Hypothalamus (tissue), 51 donors: ENCODE data around the gene UHRF1.
A peak's percentile ranks its signal among the peaks of the same experiment; 100 is the strongest.
"Not testable (repeated sequence)": the region's sequence is repeated elsewhere in the genome, so short reads cannot be mapped to it uniquely, and the experiment has no call there.

Source experiments
- DNase-seq, 51 donors: peaks; one replicate each; lab custom pipeline; 2025; lab: John Stamatoyannopoulos, UW

Gene UHRF1

DNA sequence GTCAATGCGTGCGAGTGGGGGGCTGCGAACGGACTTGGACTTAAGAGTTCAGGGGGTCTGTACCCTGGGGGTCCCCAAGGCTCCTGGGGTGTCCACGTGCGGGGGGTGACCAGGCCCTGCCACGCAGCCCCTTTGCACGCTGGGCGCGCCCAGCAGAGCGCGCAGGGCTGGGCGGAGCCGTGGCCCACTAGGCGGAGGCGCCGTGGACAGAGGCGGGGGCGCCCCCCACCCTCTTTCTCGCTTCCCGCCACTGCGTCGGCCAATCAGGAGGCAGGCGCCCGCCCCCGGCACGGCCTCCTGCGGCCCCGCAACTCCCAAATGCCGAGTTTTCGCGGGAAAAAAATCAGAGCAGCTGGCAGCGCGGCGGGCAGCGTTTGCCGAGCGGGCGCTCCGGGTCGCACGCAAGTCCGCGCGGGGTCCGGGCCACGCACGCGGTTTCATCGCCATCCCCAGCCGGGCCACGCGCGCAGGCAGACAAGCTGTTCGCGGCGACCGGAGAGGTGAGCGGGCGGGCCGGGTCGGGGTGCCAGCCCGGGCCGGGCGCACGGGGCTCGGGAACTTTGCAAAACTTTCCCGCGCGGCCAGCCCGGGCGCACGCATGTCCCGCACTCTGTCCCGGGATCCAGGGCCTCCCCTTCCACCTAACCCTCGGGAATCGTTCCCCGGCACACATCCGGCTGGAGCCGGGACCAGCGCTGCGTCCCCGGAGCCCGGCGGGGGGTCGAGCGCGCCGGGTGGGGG, at the start of gene UHRF1:
Gene UHRF1, plus strand, starts transcription at position 346 of the 741 bp plus-strand sequence. CDS start 1,385 bp downstream, outside the sequence.
- no peak for DNase-seq

DNA sequence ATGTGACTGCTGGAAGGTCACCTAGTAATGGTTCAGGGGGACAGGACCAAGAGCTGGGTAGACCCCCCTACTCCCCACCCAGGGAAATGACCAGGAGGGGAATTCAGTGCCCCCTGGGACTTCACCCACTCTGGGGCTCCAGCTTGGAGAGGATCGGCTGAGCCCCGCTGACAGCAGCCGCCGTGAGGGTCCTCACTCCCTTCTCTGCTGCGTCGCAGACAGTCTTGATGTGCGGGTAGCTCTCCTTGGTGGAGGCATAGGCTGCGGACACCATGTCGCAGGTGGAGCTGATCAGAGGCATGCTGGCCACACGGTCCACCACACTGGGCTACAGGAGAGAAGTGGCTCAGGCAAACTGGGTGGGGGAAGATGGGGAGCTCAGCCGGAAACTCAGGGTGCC, 49.6 kb upstream of the UHRF1 start:
- no peak for DNase-seq

DNA sequence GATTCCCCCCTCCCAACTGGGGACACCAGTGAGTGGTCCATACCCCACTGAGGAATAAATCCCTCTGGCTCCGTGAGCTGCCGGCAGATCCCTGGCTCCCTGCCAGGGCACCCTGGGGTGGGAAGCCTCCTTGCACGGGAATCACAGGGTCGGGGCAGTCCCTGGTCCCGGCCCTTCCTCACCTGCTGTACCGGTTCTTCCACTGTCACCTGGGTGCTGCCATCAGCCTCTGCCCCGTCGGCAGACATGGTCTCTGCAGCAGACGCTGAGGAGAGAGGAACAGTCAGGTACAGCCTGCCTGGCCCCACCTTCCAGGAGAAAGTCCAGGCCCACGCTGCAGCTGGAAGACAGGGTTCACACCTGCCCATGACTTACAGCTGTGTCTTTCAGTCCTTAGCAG, 48.2 kb upstream of the UHRF1 start:
- no peak for DNase-seq

DNA sequence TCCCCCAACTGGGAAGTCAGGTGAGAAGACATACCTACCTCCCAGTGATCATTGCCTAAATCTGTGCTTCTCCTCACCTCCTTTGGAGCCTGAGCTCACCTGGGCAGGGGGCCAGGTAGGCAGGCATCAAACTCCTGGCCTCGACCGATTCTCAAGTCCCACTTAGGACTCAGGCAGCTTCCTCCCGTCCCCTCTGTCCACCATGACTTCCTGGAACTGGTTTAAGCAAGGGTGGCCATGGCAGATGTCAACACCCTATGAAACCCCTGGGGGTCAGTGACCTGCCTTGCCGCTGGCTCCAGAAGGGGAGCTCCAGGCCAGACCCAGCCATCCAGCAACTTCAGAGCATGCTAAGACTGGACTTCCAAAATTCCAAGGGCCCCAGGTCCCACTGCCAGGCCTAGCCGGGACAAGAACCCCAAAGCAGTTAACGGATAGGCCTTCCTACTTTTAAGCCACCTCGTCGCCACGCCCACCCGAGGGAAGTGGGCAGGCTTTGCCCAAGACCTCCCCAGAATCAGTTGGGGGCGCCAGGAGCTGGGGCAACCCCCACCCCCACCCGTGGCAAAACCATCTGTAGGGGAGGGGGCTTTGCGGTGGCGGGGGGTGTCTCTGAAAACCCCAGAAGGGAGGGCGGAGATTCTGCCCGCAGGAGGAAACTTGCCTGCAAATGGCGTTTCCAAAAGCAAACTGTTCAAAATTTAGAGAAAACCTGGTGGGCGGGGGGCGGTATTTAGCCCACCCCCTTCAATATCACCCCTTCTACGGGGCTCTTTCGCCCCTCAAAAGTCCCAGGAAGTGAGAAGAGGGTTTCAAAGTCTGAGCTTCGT, 42.5 kb upstream of the UHRF1 start:
- peak in 23 of 51 donors; percentile 5 to 33 (median 12) for DNase-seq

DNA sequence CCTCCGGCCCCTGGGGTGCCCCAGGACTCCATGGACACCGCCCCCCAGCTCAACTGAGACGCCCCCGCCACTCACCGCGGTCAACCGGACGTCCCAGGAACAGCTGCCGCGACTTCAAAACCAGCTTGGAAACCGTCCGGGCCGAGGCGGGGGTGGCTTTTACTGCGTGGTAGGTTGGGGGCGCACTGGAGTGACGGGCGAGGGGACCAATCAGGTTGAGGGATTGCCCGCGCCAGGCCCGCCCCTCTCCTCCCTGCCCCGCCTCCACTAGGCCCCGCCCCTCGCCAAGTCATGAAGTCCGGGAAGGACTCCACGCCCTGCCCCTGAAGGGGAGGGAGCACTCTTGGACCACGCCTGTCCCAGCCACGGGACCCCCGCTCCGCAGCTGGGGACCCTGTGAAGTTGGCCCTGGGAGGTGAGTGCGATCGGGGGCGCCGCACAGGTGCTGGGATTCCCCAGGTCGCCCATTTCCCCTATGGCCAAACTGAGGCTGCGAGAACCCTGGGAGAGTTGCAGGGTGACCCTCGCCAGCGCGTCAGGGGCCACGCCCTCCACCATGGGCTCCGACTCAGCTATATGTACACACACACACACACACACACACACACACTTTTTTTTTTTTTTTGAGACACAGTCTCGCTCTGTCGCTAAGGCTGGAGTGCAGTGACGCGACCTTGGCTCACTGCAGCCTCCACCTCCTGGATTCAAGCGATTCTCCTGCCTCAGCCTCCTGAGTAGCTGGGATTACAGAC, 41.6 kb upstream of the UHRF1 start, which contains the start of gene PLIN3:
Gene PLIN3, minus strand, starts transcription at position 134 of the 752 bp plus-strand sequence. CDS start 6,273 bp downstream, outside the sequence.
- peak; percentile 32 to 97 (median 88) for DNase-seq

DNA sequence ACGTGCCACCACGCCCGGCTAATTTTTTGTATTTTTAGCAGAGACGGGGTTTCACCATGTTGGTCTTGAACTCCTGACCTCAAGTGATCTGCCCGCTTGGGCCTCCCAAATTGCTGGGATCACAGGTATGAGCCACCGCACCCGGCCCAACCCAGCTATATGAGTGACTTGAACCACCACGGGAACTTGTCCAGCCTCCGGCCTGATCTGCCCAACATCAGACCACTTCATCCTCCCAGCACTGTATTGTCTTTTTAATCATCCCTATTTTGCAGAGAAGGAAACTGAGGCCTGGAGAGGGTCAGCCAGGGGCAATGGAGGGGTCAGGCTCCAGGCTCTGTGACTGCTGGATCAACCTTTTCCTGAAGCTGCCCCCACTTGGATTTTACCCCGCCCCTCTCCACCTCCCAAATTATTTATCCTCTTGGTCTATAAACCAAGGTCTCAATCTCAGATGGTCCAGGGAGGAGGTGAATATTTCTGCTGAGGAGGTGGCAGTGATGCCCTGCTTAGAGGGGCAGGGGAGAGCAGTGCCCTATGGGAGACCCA, 40.9 kb upstream of the UHRF1 start:
- no peak for DNase-seq

DNA sequence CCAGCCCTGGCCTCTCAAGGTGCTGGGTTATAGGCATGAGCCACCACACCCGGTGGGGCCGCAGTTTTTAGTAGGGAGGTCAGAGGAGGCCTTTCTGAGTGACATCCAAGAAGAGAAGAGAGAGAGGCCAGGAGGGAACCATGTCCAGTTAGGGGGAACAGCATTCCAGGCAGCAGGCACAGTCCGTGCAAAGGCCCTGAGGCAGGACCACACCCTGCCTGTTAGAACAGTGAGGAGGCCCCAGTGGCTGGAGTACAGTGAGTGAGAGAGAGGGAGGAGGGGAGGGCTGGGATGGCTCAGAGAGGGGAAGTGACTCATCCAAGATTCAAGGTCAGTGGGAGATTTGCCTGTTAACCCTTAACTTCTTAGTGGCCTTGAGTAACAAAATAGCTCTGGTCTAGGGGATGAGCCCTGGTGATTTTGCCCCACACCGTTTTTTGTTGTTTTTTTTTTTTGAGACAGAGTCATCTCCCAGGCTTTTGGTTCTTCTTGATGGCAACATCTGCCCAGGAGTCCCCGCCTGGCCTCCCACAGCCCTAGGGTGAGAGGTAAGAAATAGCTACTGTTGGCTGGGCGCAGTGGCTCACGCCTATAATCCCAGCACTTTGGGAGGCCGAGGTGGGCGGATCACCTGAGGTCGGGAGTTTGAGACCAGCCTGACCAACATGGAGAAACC, 39.1 kb upstream of the UHRF1 start:
- peak in 3 of 51 donors; percentile 5 to 18 (median 8) for DNase-seq

DNA sequence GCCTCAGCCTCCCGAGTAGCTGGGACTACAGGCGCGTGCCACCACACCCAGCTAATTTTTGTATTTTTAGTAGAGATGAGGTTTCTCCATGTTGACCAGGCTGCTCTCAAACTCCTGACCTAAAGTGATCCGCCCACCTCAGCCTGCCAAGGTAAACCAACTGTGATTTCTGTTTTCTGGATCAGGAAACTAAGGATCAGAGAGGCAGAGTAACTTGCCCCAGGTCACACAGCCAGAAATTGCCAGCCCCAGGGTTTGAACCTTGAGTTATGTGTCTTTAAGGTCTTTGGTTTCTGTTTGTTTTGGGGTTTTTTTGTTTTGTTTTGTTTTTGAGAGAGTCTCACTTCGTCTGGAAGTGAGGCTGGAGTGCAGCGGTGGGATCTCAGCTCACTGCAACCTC, 37.6 kb upstream of the UHRF1 start:
- no peak for DNase-seq

DNA sequence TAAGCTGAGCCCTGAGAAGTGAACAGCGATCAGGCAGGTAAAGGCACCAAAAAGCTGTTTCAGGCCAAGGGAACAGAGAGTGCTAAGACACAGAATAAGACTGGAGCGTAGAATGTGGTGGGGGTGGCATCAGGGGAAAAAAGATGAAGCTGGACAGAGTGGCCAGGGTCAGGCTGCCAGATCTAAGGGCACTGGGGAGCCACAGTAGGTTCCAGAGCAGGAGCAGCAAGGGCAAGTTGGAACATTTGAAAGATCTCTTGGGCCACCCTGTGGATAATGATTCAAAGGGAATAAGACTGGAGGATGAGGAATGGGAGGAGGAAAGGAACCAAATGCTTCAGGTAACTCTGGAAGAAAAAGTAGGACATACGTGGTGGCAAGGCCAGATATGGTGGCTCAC, 35.4 kb upstream of the UHRF1 start:
- DNase-seq, result no peak

DNA sequence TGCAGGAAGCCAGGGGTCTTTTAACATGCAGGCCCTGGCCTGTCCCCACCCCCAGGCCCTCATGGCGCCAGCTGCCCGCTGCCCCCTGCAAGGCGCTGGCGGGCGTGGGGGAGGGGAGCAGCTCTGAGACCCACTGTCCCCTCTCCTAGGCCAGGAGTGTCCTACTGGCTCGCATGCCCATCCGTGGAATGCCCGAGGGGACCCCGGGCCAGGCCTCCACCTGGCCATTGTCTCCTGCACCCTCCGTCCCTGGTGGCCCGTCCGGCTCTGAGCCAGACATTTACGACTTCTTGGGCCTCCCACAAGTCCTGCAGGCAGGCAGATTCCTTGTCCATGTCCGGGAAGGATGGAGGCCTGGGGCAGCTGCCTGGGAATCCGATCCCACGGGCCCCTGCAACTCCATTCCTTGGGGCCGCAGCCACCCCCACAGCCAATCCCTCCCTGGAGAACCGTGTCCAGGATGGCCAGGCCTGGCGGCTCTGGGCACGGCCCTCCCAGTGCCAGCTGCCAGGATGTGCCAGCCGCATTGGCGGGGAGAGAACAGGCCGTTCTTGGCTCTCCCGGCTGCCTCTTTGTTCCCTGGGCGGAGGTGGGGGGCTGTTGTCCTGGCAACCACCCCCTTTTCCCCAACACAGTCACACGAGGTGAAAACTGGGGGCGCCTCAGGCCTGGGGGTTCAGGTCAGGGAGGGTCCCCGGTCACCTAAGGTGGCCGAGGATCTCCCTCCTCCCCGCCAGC, 31.4 kb upstream of the UHRF1 start:
- peak; percentile 39 to 96 (median 87) for DNase-seq

DNA sequence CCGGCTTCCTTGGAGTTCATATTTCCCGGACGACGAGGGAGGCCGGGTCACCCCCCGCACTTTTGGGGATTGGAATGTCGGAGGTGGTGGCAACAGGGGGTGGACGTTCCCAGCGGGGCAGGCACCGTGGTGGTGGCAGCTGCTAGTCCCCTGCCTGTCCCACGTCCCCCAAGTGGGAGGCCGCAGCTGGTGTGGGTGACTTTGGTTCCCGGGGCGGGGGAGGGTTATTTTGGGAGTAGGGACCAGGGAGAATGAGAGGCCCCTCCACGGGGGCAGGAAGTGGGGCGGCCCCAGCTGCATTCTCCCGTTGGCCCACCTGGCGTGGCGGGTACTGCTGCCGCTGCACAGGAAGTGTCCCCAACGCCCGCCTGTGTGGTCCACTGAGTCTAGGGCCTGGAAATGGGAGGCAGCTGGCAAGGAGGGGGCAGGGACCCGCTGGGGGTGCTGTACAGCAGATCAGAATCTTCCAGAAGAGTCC, 30.8 kb upstream of the UHRF1 start:
- peak in 28 of 51 donors; percentile 47 to 94 (median 70) for DNase-seq

DNA sequence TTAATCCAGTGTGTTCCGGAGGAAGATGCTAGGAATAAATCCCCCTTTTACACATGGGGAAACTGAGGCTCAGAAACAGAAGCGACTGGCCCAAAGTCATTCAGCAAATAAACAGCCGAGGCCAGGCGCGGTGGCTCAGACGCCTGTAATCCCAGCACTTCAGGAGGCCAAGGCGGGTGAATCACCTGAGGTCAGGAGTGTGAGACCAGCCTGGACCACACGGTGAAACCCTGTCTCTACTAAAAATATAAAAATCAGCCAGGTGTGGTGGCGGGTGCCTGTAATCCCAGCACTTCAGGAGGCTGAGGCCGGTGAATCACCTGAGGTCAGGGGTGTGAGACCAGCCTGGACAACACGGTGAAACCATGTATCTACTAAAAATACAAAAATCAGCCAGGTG, 30.3 kb upstream of the UHRF1 start:
- peak in 1 of 51 donors; percentile 34 for DNase-seq

DNA sequence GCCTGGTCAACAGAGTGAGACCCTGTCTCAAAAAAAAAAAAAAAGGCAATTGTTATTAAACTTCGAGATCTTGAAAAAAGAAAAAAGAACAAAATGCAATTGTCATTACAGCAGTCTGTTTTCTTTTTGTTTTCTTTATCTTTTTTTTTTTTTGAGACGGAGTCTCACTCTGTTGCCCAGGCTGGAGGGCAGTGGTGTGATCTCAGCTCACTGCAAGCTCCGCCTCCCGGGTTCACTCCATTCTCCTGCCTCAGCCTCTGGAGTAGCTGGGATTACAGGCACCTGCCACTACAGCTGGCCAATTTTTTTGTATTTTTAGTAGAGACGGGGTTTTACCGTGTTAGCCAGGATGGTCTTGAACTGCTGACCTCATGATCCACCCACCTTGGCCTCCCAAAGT, 26.4 kb upstream of the UHRF1 start:
- not testable (repeated sequence) for DNase-seq

DNA sequence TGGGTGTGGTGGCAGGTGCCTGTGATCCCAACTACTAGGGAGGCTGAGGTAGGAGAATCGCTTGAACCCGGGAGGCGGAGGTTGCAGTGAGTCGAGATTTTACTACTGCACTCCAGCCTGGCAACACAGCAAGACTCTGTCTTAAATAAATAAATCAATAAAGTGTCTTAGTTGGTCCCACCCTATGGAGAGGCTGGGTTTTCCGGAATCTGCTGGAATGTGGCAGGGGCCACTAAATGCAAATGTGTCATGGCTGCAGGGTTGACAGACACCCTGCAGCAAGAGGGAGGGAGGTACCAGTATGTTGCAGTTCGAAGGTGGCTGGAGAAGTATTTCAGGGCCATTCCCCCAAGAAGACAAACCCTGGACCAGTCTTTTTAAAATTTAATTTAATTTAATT, 24.3 kb upstream of the UHRF1 start:
- DNase-seq, result not testable (repeated sequence)

DNA sequence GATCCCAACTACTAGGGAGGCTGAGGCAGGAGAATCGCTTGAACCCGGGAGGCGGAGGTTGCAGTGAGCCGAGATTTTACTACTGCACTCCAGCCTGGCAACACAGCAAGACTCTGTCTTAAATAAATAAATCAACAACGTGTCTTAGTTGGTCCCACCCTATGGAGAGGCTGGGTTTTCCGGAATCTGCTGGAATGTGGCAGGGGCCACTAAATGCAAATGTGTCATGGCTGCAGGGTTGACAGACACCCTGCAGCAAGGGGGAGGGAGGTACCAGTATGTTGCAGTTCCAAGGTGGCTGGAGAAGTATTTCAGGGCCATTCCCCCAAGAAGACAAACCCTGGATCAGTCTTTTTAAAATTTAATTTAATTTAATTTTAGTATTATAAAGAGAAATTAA, 21.5 kb upstream of the UHRF1 start:
- DNase-seq, result not testable (repeated sequence)

DNA sequence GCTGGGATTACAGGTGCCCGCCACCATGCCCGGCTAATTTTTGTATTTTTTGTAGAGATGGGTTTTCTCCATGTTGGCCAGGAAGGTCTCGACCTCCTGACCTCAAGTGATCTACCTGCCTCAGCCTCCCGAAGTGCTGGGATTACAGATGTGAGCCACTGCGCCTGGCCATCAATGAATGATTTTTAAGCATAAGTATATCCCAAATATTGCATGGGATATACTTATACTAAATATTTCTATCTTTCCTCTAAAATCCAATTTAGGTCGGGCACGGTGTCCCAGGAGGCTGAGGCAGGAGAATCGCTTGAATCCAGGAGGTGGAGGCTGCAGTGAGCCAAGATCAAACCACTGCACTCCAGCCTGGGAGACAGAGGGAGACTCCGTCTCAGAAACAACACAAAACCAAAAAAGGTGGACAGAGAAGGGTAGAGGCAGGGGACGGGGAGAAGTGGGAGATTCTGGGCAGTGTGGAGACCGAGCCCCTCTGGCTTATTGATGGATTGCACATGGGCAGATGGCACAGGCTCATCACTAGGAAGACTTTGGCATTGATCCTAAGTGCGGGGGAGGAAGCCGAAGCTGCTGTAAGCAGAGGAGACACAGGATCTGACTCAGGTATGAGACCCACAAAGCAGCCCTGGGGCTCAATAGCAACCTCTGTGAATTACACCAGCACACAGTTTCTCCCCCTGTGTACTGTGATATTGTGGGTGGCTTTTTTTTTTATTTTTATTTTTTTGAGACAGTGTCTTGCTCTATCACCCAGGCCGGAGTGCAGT, 20.1 kb upstream of the UHRF1 start:
- DNase-seq, result peak in 1 of 51 donors; percentile 5

DNA sequence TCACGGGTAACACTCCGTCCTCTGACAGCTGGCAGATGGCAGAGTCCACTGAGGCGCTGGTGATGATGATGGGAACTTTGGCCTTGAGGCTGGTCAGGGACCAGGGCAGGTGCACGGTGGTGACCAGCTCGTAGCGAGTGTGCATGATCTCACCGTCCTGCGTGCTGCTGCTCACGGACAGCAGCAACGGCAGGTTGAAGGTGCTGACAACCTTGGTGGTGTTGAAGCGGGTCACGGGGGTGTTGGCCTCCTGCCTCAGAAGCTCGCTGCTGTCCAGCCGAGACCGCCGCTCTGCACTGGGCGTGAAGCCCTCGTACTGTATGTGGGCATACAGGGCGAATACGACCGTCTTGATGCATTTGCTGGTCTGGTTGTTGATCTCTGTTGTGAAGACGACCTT, 18.2 kb upstream of the UHRF1 start:
- no peak for DNase-seq

DNA sequence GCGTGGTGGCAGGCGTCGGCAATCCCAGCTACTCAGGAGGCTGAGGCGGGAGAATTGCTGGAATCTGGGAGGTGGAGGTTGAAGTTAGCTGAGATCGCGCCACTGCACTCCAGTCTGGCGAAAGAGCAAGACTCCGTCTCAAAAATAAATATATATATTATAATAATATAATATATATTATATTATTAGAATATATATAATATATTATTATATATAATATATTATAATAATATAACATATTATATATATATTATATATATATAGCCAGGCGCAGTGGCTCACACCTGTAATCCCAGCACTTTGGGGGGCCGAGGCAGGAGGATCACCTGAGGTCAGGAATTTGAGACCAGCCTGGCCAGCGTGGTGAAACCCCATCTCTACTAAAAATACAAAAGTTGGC, 16.3 kb upstream of the UHRF1 start:
- not testable (repeated sequence) for DNase-seq
